Naive thymus-derived CD4-positive, alpha-beta T cell (primary cell): ENCODE data around the gene TAOK1. TPM values are rescaled to one million over a fixed set of nuclear protein-coding genes. Genes with fewer than 3 reads are reported as not detected.

ENCODE experiments used
- ATAC-seq: fragments of 150-1000 bp; cut with Tn5 transposase; 2 replicates; pipeline ENCODE4 v1.10.0; 2021; ENCODE audit warnings: mild to moderate bottlenecking, moderate library complexity
- CTCF ChIA-PET: fragments of 350-600 bp; sonication (Branson Sonifier 250); formaldehyde crosslinking; loops from one replicate; lab custom pipeline; 2021; ENCODE audit warnings: antibody characterized with exemption; lab: Charles Lee
- POLR2A ChIA-PET: fragments of 350-600 bp; sonication (Branson Sonifier 250); formaldehyde crosslinking; loops from one replicate; lab custom pipeline; 2021; ENCODE audit warnings: antibody characterized with exemption, inconsistent platforms; lab: Charles Lee
- DNase-seq, 9 donors: peaks; one replicate each; pipeline versions ENCODE4 v3.0.0 to v3.0.0-alpha.2; 2020 to 2022; ENCODE audit warnings: mixed read lengths in 1 of 9
- H3K27ac ChIP-seq: one replicate; pipeline ENCODE4 v1.7.0; 2013; ENCODE audit warnings: mild to moderate bottlenecking, low read depth, low read length, moderate library complexity
- H3K27me3 ChIP-seq, 2 donors: one replicate each; pipeline ENCODE4 v1.7.0; 2013; ENCODE audit warnings: low read length in 2 of 2, mild to moderate bottlenecking in 2 of 2, moderate library complexity in 2 of 2; ENCODE audit not compliant: control insufficient read depth in 2 of 2, insufficient read depth in 2 of 2
- H3K36me3 ChIP-seq, 3 experiments: 1 replicate in 2 of 3; 2 replicates in 1 of 3; pipeline ENCODE4 v1.7.0; 2013; ENCODE audit warnings: low read length in 3 of 3, mild to moderate bottlenecking in 3 of 3, moderate library complexity in 1 of 3; ENCODE audit not compliant: insufficient read depth in 3 of 3, control insufficient read depth in 2 of 3
- H3K4me1 ChIP-seq, 2 donors: one replicate each; pipeline ENCODE4 v1.7.0; 2013; ENCODE audit warnings: low read length in 2 of 2, mild to moderate bottlenecking in 2 of 2, moderate library complexity in 1 of 2; ENCODE audit not compliant: control insufficient read depth in 2 of 2, insufficient read depth in 2 of 2
- H3K4me3 ChIP-seq: 2 replicates; pipeline ENCODE4 v1.7.0; 2013; ENCODE audit warnings: mild to moderate bottlenecking, low read length
- H3K9me3 ChIP-seq, 3 experiments: 1 replicate in 2 of 3; 2 replicates in 1 of 3; pipeline ENCODE4 v1.7.0; 2013; ENCODE audit warnings: low read length in 3 of 3; ENCODE audit not compliant: control insufficient read depth in 2 of 3
- H3K27ac Mint-ChIP-seq, 9 donors: one replicate each; pipeline ENCODE4 v1.8.0; 2020 to 2022; ENCODE audit warnings: mixed read lengths in 9 of 9, mild to moderate bottlenecking in 8 of 9, moderate library complexity in 5 of 9, inconsistent platforms in 2 of 9
- H3K27me3 Mint-ChIP-seq, 5 donors: one replicate each; pipeline ENCODE4 v1.8.0; 2021 to 2022; ENCODE audit warnings: mixed read lengths in 5 of 5, mild to moderate bottlenecking in 1 of 5
- H3K36me3 Mint-ChIP-seq, 5 donors: one replicate each; pipeline ENCODE4 v1.8.0; 2020 to 2022; ENCODE audit warnings: mixed read lengths in 5 of 5, mild to moderate bottlenecking in 3 of 5, inconsistent platforms in 1 of 5
- H3K4me1 Mint-ChIP-seq, 7 donors: one replicate each; pipeline ENCODE4 v1.8.0; 2020 to 2022; ENCODE audit warnings: mixed read lengths in 7 of 7, mild to moderate bottlenecking in 3 of 7, inconsistent platforms in 1 of 7
- H3K4me3 Mint-ChIP-seq, 10 donors: one replicate each; pipeline ENCODE4 v1.8.0; 2020 to 2022; ENCODE audit warnings: mild to moderate bottlenecking in 10 of 10, mixed read lengths in 10 of 10, moderate library complexity in 6 of 10, inconsistent platforms in 2 of 10
- H3K9me3 Mint-ChIP-seq, 11 donors: one replicate each; pipeline ENCODE4 v1.8.0; 2020 to 2022; ENCODE audit warnings: mixed read lengths in 11 of 11, mild to moderate bottlenecking in 4 of 11, inconsistent platforms in 1 of 11, moderate library complexity in 1 of 11
- intact Hi-C, 2 donors: fragments of 100-400 bp; cut with micrococcal nuclease; formaldehyde crosslinking; loops; one replicate each; pipeline ENCODE4 v1.15.1; 2023
- polyA plus RNA-seq, 2 donors: library from polyadenylated mRNA; unstranded; fragments of 300-500 nt; fragmentation: Illumina TruSeq; gene quantifications; one replicate each; pipeline ENCODE4 v1.2.3, GENCODE V29; 2021
- total RNA-seq, 6 experiments: library from RNA in 5 of 6; stranded (reverse) in 5 of 6; gene quantifications; 1 replicate in 5 of 6; 2 replicates in 1 of 6; pipeline ENCODE4 v1.2.3 and lab custom pipeline; 2021 to 2026

Gene TAOK1
- total and polyA plus RNA-seq, 7 experiments from 2014 or later: 2.2 to 70.1 (median 63.9) TPM

DNA sequence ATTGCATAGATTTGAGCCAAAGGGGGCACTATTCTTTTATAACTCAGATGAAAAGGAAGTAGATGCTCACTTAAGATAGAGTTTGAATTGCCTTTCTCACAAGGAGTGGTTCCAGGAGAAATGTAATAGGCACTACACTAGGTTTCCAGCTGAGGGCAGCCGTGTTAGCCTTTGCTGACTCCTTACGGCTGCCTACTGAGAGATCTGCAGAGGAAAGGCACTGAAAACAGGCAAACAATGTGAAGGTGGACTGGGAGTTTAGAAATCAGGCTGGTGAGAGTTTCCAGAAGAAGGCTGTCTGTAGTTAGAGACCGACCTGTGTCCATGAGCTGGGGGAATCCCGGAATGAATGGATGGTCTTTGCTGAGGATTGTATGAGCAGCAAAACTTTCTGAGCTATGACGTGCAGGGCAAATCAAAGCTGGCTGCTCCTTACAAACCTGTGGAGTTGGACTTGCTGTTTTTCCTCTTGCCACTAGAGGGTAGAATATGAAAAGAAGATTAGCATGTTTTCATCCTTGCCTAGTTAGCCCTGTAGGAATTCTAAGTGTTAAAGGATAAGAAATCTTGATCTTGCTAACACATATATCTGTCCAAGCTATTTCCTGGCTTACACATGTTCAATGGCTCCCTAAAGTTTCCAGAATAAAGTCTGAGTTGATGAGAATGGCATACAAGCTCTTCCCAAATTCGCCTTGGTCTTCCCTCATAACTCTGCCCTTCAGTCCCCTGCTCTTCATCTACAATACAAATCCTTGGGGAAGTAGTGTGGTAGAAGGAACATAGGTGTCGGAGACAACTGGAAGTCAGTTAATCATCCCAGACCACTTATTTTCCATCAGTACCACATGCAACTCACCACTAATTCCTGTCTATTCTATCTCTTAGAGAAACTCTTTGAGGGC, 20.1 kb upstream of the TAOK1 start:
- Histone ChIP-seq H3K4me3 (no peak overlapping the region), H3K4me1 (no peaks in the 10 kb centered on the region), H3K27ac (peak overlapping the region; percentile 63), H3K27me3 (no peaks in the 10 kb centered on the region), H3K36me3 (no peaks in the 10 kb centered on the region), H3K9me3 (no peaks in the 10 kb centered on the region)
- Mint-ChIP-seq H3K4me3 (no peak overlapping the region), H3K27me3 (peaks cover 0 to 2% (median 0%) of the 10 kb centered on the region in 5 donors), H3K36me3 (no peaks in the 10 kb centered on the region), H3K9me3 (no peaks in the 10 kb centered on the region), H3K4me1 (no peaks in the 10 kb centered on the region), H3K27ac (no peak overlapping the region)
- peak; percentile 95 for ATAC-seq
- intact Hi-C loops: loop anchor here (1.0 to 5.0 kb wide), 9 partner anchors 20 to 248 kb away; partner anchors contain the start of genes ANKRD13B (in 1 of the 2), NUFIP2 (in 1 of the 2), TAOK1 (in 1 of the 2) and TP53I13 (in 1 of the 2)
- CTCF ChIA-PET: interaction anchor here (0.6 to 3.1 kb wide), 40 partner anchors 8 to 561 kb away, joined by 3 to 45 read pairs (median 4); partner anchors contain the start of gene ANKRD13B
- DNase-seq: peak; percentile 25 to 80 (median 67)
- POLR2A ChIA-PET: interaction anchor here (0.6 to 1.8 kb wide), 6 partner anchors 20 to 167 kb away, joined by 3 to 8 read pairs (median 5); partner anchors contain the start of genes NUFIP2 and TAOK1

DNA sequence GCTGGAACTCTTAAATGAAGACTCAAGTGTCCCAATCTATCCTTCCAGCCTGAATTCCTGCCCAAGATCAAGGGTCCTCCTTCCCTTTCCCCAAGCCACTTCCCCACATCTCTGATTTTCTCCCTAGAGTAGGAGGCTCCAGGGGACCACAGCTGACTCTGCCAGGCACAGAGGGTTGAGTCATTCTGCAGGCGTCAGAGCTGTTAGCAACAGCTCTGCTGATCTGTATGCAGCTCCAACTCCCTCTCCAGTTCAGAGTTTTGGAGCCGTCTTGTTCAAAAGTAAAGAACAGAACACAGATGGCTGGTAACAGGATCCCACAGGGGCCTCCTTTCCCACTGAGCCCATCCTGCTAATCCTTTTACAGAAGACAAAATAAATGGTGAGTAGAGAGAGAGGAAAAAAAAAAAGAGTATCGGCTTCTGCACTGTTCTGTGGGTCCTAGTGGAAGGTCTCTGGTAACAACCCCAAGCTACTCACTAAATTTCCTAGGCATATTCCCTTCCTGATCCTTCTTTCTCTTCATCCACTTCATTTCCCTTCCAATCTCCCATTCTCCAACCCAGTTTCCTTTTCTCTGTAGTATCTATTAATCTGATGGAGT, 13.4 kb upstream of the TAOK1 start:
- Histone ChIP-seq H3K9me3 (no peaks in the 10 kb centered on the region), H3K27me3 (no peaks in the 10 kb centered on the region), H3K4me1 (no peaks in the 10 kb centered on the region), H3K4me3 (no peak overlapping the region), H3K36me3 (no peaks in the 10 kb centered on the region), H3K27ac (no peak overlapping the region)
- Mint-ChIP-seq H3K27me3 (peaks cover 0 to 19% (median 0%) of the 10 kb centered on the region in 5 donors), H3K4me3 (no peak overlapping the region), H3K36me3 (no peaks in the 10 kb centered on the region), H3K9me3 (no peaks in the 10 kb centered on the region), H3K27ac (no peak overlapping the region), H3K4me1 (no peaks in the 10 kb centered on the region)
- CTCF ChIA-PET: no interaction called here
- intact Hi-C loops: no loop called here
- no peak for DNase-seq
- no peak for ATAC-seq
- POLR2A ChIA-PET: interaction anchor here (0.6 to 0.9 kb wide), 3 partner anchors 13 to 226 kb away, joined by 3 read pairs; partner anchors contain the start of gene TAOK1

DNA sequence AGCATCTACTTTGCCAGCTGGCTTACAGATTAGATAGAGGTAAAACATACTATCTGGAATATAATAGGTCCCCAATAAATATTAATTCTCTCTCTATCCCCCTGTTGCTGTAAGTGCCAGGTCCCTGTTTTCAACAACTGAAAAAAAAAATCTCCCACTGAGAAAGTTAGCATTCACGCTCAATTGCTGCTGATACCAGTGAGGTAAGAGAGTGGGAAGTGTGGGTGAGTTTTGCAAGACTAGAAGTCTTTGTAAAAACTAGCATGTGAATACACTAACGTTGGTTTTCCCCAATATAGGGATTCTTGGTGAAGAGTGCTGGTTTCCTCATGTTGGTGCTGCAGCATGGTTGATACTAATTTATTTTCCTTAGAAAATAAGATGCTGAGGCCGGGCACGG, 11.7 kb upstream of the TAOK1 start:
- Histone ChIP-seq H3K36me3 (no peaks in the 10 kb centered on the region), H3K27ac (no peak overlapping the region), H3K9me3 (no peaks in the 10 kb centered on the region), H3K4me1 (no peaks in the 10 kb centered on the region), H3K27me3 (no peaks in the 10 kb centered on the region), H3K4me3 (no peak overlapping the region)
- Mint-ChIP-seq H3K27me3 (peaks cover 0 to 19% (median 0%) of the 10 kb centered on the region in 5 donors), H3K9me3 (no peaks in the 10 kb centered on the region), H3K27ac (no peak overlapping the region), H3K4me3 (no peak overlapping the region), H3K36me3 (no peaks in the 10 kb centered on the region), H3K4me1 (no peaks in the 10 kb centered on the region)
- no peak for ATAC-seq
- ChIA-PET POLR2A (no interaction called here), CTCF (interaction anchor here (0.6 kb wide), 1 partner anchor 9 kb away, joined by 4 read pairs; no protein-coding TSS in a partner anchor)
- DNase-seq: no peak
- intact Hi-C loops: no loop called here

DNA sequence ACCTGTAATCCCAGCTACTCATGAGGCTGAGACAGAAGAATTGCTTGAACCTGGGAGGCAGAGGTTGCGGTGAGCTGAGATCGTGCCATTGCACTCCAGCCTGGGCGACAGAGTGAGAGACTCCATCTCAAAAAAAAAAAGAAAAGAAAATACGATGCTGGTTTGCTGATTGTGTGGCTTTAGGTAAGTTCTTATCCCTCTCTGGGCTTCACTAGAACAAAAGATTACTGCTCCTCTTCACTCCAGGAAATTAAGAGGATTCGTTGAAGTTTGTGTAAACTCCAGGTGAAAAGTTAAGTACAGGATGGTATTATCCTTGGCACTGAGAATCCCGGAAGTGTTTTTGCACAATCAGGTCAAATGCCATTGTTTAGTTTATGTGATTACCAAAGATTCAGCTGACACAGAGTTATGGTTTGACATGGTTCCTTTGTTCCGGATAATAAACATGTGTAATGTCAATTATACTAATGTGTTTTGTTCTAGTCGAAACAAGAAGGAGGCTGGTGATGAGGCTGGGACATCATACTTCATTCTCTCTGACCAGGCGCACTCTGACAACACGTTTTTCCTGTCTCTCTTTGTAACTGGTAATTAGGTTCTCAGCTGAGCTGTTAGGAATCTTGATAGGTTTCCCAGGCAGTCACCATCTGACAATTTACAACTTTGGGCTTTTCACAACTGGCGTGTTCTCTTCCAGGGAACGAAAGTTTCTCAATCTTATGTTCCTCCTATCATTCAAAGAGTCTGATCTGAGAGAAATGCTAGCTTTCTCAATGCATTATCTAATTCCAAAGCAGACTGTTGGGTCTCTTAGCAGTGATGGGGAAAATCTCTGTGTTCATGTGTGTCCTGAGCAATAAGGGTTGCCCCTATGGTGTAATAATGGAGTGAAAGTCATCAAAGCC, 10.8 kb upstream of the TAOK1 start:
- no peak overlapping the region for H3K27ac ChIP-seq
- peak overlapping the region in 1 of 9 donors; percentile 46 for H3K27ac Mint-ChIP-seq
- H3K9me3 Mint-ChIP-seq: no peaks in the 10 kb centered on the region
- no peaks in the 10 kb centered on the region for H3K27me3 ChIP-seq
- no peaks in the 10 kb centered on the region for H3K36me3 ChIP-seq
- ChIA-PET POLR2A (interaction anchor here (1.9 kb wide), 1 partner anchor 11 kb away, joined by 8 read pairs; the partner anchor contains the start of gene TAOK1), CTCF (interaction anchor here (1.2 kb wide), 1 partner anchor 9 kb away, joined by 6 read pairs; no protein-coding TSS in a partner anchor)
- H3K4me1 Mint-ChIP-seq: no peaks in the 10 kb centered on the region
- DNase-seq: no peak
- H3K4me3 ChIP-seq: no peak overlapping the region
- no peaks in the 10 kb centered on the region for H3K9me3 ChIP-seq
- ATAC-seq: no peak
- no peaks in the 10 kb centered on the region for H3K4me1 ChIP-seq
- peaks cover 0 to 19% (median 0%) of the 10 kb centered on the region in 5 donors for H3K27me3 Mint-ChIP-seq
- no peak overlapping the region for H3K4me3 Mint-ChIP-seq
- H3K36me3 Mint-ChIP-seq: no peaks in the 10 kb centered on the region
- intact Hi-C loops: no loop called here

DNA sequence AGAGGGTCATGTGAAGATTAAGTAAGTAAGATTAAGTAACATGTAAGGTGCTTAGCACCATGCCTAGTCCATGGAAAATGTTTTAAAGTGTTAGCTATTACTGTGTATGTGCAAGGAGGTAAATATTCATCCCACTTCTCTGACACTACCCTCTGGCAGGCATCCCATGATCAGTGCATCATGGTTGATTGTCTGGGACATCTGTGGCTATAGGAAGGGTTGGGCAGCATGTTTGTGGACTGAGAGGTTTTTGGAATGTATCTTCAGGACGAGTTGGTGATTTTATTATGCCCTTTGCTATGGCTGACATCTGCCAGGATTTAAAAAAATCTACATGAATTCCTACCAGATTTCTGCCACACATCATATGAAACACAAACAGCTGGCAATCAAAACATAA, 6.5 kb upstream of the TAOK1 start:
- H3K27ac ChIP-seq: no peak overlapping the region
- no peaks in the 10 kb centered on the region for H3K27me3 ChIP-seq
- ChIA-PET POLR2A (interaction anchor here (0.7 kb wide), 1 partner anchor 10 kb away, joined by 5 read pairs; no protein-coding TSS in a partner anchor), CTCF (interaction anchor here (0.6 to 1.9 kb wide), 2 partner anchors 14 to 272 kb away, joined by 4 to 8 read pairs; no protein-coding TSS in a partner anchor)
- H3K27ac Mint-ChIP-seq: no peak overlapping the region
- no peak overlapping the region for H3K4me3 Mint-ChIP-seq
- H3K9me3 Mint-ChIP-seq: no peaks in the 10 kb centered on the region
- H3K36me3 Mint-ChIP-seq: no peaks in the 10 kb centered on the region
- no peaks in the 10 kb centered on the region for H3K4me1 ChIP-seq
- H3K9me3 ChIP-seq: no peaks in the 10 kb centered on the region
- peaks cover 0 to 3% (median 0%) of the 10 kb centered on the region in 7 donors for H3K4me1 Mint-ChIP-seq
- H3K4me3 ChIP-seq: no peak overlapping the region
- intact Hi-C loops: no loop called here
- no peaks in the 10 kb centered on the region for H3K36me3 ChIP-seq
- DNase-seq (no peak), ATAC-seq (no peak)
- H3K27me3 Mint-ChIP-seq: no peaks in the 10 kb centered on the region

DNA sequence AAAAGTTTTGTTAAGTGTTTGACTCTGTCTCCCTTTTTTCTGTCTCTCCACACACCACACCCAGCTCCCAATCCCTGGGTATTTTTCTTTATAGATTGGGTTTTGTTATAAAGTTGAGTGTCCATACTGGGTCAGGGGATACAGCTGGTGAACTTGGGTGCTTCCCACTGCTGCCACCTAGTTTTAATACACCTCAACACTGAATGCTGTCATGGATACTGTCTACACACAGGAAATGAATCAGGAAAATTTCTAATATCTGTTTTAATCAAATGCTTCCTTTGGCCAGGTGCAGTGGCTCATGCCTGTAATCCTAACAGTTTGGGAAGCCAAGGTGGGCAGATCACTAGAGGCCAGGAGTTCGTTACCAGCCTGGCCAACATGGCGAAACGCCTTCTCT, 5.3 kb upstream of the TAOK1 start:
- Histone ChIP-seq H3K36me3 (no peaks in the 10 kb centered on the region), H3K4me3 (no peak overlapping the region), H3K9me3 (no peaks in the 10 kb centered on the region), H3K27me3 (no peaks in the 10 kb centered on the region), H3K4me1 (no peaks in the 10 kb centered on the region), H3K27ac (no peak overlapping the region)
- H3K36me3 Mint-ChIP-seq: no peaks in the 10 kb centered on the region
- H3K9me3 Mint-ChIP-seq: no peaks in the 10 kb centered on the region
- peak overlapping the region in 1 of 9 donors; percentile 36 for H3K27ac Mint-ChIP-seq
- peaks cover 4 to 9% (median 5%) of the 10 kb centered on the region in 7 donors for H3K4me1 Mint-ChIP-seq
- H3K4me3 Mint-ChIP-seq: no peak overlapping the region
- no peak for DNase-seq
- ChIA-PET CTCF (interaction anchor here (0.6 to 1.9 kb wide), 2 partner anchors 15 to 22 kb away, joined by 6 to 8 read pairs; no protein-coding TSS in a partner anchor), POLR2A (no interaction called here)
- H3K27me3 Mint-ChIP-seq: no peaks in the 10 kb centered on the region
- ATAC-seq: no peak
- intact Hi-C loops: no loop called here
